H4 (cell line): ENCODE measurements around the gene WAC. TPM values are rescaled to one million over a fixed set of nuclear protein-coding genes. Genes with fewer than 3 reads are reported as not detected.

ENCODE experiments used
- DNase-seq: peaks from one replicate; pipeline ENCODE4 v3.0.0-alpha.2; 2015; ENCODE audit warnings: low spot score
- total RNA-seq: library from RNA; depleted of rRNA; stranded (reverse); fragments of >200 nt; shearing (Covaris generic); gene quantifications from 2 replicates; pipeline ENCODE4 v1.2.3, GENCODE V29; 2014

Gene WAC
- total RNA-seq, 1 experiment from 2014 or later = 47.1 TPM

DNA sequence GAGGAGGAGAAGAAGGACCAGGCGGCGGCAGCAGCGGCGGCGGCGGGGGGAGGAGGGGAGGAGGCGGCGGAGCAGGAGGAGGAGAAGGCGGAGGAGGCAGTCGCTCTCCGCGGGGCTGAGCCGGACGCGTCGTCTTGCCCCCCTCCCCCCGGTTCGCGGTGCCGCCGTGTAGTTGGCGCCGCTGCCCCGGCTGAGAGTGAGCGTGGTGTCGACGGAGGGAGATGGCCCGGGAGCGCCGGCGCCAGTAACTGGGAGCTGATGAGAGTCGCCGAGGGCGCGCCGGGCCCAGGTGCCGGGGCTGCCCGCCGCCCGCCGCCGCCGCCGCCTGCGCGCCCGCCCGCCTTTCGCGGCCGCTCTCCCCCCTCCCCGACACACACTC is 257 bp downstream of the WAC start:
- DNase-seq = no peak

DNA sequence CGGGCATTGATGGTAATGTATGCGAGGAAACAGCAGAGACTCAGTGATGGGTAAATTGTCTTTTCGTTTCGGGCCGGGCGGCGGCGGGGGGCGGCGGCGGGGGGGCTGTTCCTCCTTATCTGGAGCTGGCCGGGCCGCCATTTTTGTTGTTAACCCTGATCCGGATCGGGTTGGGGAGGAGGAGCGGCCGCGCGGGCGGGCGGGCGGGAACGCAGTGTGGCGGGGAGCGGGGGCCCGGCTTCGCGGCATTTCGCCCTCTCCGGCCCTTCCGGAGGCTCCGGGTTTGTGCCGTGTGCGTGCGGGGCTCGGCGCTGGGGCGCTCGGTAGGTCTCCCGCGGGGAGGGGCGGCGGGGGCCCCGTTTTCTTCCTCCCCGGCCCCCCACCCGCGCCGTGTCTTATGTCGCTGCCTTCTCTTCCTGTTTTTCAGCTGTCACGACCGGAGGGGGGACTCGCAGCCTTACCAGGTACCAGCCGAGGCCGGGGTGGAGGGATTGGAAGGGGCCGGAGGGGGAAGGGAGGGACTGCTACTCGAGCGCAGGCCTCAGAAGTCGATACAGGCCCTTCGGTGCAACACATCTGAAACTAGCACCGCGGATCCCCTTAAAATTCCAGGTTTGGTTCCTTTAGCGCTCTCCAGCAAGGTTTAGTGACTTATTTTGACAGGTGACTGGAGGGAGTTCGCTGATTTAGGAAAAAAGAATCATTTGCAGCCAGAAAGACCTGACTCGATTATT is 820 bp downstream of the WAC start:
- DNase-seq = peak; percentile 4

DNA sequence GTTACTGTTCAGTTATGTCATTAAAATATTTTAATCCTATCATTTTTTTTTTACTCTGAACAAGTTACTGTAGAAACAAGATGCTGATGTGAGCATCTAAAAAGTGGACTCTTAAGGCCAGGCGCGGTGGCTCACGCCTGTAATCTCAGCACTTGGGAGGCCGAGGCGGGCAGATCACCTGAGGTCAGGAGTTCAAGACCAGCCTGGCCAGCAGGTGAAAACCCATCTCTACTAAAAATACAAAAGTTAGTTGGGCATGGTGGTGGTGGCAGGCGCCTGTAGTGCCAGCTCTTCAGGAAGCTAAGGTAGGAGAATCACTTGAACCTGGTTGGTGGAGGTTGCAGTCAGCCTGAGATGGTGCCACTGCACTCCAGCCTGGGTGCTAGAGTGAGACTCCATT is 2.9 kb downstream of the WAC start:
- no peak for DNase-seq

DNA sequence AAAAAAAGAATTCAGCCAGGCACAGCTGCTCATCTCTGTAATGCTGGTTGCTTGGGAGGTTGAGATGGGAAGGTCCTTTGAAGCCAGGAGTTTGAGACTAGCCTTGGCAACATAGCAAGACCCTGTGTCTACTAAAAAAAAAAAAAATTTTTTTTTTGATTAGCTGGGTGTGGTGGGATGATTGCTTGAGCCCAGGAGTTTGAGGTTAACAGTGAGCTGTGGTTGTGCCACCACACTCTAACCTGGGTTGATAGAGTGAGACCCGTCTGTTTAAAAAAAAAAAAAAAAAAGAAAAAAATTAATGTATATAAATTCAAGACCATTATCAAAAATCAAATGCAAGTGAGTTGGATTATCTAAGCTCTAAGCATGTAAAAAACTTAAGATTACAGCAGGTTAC is 5.7 kb downstream of the WAC start:
- no peak for DNase-seq

DNA sequence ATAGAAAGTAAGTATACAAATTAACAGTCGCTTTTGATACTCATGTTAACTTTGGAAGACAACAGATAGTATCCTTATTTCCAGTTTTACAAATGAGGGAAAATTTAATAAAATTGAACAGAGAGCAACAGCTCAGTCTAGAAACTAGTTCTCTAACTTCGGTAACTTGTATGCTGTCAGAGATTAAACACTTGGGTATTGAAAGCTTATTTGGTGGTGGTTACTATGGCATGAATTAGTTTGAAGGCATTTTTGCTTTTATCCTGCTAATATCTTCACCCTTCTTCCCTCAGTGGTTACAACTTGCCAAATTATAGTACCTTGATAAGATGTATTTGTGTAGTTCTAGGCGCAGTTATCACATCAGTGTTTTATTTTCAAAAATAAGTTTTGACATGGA is 7.2 kb downstream of the WAC start:
- DNase-seq = no peak

DNA sequence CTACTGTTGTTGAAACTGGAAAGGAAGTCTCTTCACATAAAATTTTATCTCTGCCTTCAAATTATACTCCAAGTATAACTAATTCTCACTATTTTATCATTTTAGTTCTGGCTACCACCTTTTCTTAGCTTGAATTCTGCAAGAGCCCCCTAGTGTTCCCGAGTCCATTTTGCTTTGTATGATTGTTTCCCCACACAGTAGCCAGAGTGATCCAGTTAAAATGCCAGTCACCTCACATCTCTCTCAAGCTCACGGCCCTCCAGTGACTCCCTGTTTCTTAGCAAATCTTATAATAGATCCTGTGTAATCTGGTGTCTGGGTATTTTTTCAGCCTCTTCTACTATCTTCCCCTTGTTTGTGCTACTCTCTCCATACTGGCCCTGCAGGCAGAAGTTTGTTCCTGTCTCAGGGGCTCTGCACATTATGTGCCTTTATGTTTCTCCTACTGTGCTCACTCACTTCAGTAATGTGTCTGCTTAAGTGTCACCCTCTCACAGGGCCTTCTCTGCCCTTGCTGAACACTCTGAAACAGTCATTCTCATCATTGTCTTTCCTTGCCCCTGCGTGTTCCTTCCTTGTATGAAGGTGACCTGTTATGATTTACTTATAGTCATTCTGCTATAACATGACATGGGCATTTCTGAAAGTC is 8.9 kb downstream of the WAC start:
- DNase-seq = no peak

DNA sequence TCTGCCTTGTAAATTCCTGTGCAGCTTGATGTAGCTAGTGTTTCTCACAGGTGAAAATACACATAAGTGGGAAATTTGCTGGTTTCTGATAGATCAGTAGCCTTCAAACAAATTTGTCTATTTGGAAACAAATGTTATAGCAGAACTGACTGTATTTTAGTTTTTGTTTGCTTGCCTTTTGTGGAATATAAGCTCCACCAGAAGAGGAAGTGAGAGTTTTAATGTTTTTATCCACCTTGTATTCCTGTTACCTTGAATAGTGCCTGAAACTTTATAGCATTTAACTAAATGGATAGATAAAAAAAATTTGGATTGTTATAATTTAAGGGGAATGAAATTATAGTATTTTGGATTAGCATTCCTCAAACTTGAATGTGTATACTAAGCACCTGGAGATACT is 9.8 kb downstream of the WAC start:
- no peak for DNase-seq

DNA sequence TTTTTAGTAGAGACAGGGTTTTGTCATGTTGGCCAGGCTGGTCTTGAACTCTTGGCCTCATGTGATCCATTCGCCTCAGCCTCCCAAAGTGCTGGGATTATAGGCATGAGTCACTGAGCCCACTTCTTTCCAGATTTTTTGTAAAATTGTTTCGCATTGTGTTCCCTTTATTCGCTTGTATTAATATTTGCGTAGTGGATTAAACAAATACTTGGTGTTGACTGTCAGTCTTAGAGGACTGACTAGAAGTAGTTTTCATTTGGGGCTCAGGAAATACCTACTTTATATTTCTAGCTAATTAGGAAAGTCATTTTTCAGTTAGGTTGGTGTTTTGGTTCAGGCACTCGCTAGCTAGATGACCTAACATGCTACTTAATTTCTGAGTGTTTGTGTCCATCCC is 11.1 kb downstream of the WAC start:
- no peak for DNase-seq

DNA sequence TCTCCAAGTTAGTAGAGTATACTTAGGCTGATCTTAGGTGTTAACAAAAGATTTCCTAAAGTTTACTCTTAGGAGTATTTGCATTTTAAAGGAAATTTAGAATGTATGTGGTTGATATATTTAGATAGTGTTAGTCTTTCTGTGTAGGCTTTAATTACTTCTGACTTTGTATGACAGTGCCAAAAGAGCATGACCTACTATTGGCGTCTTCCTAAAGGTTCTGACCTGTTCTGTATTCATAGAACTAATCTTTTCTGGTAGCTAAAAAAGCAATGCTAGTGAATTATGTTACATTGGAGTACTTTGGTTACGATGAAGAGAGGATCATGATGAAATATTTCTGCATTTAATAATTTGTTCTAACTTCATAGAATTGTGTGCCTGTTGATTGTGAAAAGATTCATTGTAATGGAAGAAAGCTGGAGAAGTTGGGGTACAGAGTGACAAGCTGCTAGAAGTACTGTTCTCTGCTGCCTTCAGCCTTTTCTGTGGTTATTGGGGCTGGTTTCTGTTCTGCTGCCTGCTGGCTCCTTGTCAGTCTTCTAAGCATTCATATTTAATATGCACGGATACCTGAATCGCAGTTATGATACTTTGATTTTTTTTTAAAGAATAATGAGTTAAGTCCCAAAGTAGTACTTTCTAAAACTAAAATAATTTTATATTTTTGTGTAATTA is 13.2 kb downstream of the WAC start:
- DNase-seq = no peak

DNA sequence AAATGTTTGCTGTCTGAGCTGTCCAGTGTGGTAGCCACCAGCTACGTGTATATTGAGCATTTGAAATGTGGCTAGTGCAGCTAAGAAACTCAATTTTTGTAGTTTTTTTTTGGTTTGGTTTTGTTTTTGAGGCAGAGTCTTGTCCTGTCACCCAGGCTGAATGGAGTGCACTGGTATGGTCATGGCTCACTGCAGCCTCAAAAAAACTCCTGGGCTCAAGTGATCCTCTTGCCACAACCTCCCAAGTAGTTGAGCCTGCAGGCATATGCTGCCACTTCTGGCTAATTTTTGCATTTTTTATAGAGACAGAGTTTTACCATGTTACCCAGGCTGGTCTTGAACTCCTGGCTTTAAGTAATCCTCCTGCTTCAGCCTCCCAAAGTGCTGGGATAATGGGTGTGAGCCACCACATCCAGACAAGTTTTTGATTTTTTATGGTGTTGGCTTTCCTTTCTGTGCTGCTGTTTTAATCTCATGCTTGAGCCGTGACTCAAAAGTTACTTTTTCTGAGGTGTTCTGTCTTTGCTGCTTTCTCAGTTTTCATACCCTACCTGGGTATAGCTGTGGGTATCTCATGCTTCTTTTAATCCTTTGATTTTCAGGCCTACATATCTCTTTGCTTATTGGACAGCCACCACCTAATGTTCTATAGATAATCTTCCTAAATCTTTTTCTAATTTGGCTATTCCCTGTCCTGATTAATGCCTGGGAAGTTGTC is 16.0 kb downstream of the WAC start:
- DNase-seq = no peak

DNA sequence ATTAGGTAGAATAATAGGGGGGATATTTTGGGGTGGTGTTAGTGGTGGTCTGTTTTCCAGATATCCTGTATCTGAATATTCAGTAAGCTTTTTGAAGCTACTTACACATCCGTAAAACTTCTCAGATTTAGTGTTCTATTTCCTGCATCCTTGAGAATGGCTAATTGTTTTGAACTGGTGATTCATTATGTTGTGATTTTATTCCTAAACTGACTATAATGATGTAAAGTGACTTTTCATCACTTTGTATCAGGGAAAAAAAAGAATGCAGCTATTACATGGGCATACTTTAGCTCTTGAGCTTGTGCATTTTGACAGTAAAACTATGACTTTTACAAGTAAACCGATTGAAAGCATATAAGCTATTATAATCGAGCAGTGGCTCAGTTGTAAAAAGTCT is 18.2 kb downstream of the WAC start:
- DNase-seq = no peak

DNA sequence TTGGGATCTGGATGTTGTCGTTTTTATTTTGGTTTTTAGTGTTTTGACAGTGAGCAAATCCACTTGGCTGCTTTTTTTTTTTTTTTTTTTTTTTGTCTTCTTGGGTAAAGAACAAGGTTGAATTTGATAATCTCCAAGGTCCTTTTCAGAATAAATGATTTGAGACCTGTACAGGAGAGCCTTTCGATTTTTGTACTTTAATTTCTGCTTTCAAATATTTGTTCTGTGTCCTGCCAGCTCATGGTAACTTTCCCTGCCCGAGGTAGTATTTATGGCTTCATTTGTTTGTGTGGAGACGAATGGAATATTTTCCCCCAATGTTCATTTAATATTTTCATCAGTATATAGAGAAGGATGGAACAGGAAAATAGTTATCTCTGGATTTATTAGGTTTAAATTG is 19.9 kb downstream of the WAC start:
- no peak for DNase-seq

DNA sequence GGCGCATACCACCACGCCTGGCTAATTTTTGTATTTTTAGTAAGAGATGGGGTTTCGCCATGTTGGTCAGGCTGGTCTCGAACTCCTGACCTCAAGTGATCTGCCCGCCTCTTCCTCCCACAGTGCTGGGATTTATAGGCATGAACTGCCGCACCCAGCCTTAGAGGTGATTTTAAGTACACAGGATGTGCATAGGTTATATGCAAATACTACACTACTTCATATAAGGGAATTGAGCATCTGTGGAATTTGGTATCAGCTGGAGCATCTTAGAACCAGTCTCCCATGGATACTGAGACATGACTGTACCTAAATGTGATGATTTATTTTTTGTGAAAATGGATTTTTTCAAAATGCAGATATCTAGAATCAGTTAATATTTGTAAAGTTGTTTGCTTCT is 21.1 kb downstream of the WAC start:
- DNase-seq = no peak

DNA sequence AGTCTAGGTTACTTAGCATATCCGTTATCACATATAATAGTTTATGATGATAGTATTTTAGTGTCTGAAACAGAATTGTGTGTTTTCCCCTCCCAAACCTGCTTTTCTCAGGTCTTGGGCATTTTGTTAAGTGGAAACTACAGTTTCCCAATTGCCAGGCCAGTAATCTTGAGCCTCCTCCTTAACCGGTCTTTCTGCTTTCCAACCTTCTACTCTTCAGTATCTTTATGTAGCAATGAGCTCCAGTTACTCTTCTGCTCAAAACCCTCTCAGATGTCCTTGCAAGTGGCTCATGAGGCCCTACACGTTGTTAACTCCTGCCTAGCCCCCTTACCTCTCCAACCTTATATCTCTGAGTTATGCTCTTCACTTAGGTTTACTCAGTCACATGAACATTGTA is 22.0 kb downstream of the WAC start:
- no peak for DNase-seq

DNA sequence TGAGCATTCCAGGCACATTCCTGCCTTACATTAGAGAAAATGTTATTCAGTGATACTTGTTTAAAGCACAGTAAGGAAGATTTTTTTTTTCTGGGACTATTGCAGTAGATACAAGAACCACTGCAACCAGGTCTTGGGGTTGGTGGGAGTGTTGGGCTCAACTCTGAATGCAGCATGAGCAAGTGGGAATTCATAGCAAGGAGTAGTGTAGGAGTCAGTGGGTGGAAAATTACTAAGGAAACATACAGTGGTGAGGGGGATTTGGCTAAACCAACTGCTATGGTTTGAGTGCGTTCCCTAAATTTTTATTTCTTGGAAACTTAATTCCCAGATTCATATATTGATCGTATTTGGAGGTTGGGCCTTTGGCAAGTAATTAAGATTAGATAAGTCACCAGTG is 22.4 kb downstream of the WAC start:
- DNase-seq = no peak

DNA sequence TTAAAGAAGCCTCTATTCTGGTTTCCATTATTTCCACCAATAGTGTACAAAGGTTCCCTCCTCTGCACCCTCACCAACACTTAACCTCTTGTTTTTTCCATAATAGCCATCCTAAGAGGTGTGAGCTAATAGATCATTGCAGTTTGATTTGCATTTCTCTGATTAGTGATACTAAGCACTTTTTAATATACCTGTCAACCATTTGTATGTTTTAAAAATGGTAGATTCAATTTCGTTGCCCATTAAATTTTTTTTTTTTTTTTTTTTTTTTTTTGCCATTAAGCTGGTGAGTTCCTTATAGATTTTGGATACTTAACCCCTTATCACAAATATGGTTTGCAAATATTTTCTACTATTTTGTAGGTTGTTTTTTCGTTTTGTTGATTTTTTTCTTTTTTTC is 23.2 kb downstream of the WAC start:
- no peak for DNase-seq

DNA sequence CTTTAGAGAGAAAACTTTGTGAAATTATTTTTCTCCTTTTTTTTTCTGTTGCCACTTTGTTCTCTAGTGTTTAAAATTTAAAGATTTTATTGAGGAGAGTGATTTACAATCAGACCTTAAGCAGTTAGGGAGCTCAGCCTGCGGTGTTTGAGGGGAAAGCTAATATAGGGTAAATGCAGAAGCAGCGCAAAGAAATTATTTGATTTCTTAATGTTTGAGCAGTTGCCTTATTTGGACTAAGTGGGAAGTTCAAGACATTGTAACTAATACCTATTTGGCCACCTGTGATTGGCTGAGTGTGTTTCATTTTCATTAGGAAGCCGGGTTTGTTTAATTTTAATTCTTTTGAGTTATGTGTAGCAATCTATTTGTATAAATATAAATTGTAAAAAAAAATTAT is 25.3 kb downstream of the WAC start:
- no peak for DNase-seq

DNA sequence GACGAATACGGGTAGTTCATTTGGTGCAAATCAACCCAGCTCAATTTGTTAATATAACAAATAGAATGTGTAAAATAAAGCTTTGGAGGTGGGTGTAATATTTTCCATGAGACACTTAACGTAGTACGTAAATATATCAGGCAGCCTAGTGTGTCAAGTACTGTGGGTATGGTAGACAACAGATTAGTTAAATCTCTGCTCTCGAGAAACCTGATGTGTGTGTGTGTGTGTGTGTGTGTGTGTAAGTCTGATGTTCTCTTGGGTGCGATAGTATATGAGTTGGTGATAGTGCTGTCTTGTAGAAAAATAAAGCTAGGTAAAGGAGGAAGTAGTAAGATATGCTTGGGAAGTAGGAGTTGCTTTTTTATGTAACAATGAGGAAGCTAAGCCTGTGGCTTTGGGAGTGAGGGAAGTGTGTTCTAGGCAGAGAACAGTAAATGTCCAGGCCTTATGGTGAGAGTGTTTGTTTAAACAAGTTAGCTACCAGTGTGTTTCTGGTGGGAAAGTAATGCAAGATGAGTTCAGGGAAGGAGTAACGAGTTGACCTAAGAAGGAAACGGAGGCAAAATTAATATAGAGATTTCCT is 26.1 kb downstream of the WAC start:
- DNase-seq = no peak

DNA sequence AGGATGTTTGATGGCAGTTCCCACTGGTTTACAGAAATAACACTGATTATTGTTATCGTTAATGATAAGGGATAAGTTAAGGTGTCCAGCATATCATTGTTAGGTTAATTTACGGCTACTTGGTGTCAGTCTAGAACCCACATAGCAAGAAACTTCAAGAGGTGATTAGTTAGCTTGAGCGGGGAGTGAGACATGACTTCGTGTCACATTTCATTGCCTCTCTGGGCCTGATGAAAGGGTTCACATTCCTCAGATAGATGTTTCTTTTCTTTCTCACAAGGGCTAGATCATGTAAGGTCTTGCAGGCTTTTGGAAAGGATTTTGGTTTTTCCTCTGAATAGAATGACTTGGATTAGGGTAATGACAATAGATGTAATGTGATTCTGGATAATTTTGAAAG is 26.7 kb downstream of the WAC start:
- no peak for DNase-seq

DNA sequence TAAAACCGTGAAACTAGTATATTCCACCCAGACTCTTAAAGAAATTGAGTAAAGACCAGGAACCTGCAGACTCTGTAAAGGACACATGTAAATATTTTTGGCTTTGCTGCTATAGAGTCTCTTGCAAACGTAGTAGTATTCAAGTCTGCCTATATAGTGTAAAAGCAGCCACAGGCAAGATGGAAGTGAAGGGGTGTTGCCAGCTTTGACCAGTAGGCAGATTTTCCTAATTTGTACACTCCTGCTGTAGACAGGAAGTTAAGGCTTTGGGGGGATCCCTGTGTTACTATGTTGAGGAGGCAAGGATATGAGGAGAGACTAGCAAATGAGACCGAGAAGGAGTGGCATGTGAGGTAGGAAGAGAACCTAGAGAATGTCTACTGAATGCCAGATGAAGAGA is 27.7 kb downstream of the WAC start:
- DNase-seq = no peak

DNA sequence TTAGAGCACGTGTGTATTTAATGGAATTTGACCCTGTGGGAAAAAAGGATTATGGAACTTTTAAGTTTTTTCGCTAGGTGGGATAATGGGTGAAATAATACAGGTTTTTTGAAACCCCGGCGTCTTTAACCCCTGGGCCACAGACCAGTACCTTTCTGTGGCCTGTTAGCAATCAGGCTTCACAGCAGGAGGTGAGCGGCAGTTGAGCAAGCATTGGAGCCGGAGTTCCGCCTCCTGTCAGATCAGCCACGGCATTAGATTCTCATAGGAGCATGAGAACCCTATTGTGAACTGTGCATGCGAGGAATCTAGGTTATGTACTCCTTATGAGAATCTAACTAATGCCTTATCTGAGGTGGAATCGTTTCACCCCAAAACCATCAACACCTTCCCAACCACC is 28.6 kb downstream of the WAC start:
- DNase-seq = no peak

DNA sequence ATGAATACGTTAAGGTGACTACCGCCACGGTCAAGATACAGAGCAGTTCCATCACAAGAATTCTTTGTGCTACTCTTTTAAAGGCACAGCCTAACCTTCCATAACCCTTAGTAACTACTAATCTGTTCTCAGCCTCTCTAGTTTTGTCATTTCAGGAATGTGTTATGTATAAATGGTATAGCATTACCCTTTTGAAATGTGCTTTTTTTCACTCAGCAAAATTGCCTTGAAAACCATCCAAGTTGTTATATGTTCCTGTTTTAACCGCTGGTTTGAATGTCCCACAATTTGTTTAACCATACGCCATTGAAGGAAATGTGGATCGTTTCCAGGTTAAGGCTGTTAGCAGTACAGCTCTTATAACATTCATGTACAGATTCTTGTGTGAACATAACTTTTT is 32.0 kb downstream of the WAC start:
- no peak for DNase-seq
